ENCODE results near the gene UMODL1. TPM values are rescaled to one million over a fixed set of nuclear protein-coding genes. Genes with fewer than 3 reads are reported as not detected.

Gene UMODL1
- total and polyA plus RNA-seq, 3 experiments from 2014 or later = 0.07 TPM; not detected in 2

- H3K9me3 Mint-ChIP-seq = no peaks in the 10 kb centered on the region
- no peaks in the 10 kb centered on the region for H3K36me3 Mint-ChIP-seq
- no peak overlapping the region for H3K27ac Mint-ChIP-seq
- no peak for DNase-seq
- POLR2A ChIA-PET = no interaction called here
- no peak overlapping the region for H3K4me3 Mint-ChIP-seq
- peaks cover 0 to 3% (median 0%) of the 10 kb centered on the region in 3 donors for H3K4me1 Mint-ChIP-seq
- Histone ChIP-seq H3K27ac (ENCODE audit: low read depth, low read length) (no peak overlapping the region), H3K9me3 (ENCODE audit: low read length) (no peaks in the 10 kb centered on the region), H3K4me1 (ENCODE audit: insufficient read depth, low read length) (no peaks in the 10 kb centered on the region), H3K4me3 (ENCODE audit: low read length) (no peak overlapping the region), H3K36me3 (ENCODE audit: insufficient read depth, low read length) (no peaks in the 10 kb centered on the region), H3K27me3 (ENCODE audit: insufficient read depth, low read length, poor library complexity, severe bottlenecking) (no peaks in the 10 kb centered on the region)
- H3K27me3 Mint-ChIP-seq = peaks cover 4% of the 10 kb centered on the region in 2 donors
- CTCF ChIA-PET = interaction anchor here (1.4 kb wide), 1 partner anchor 37 kb away, joined by 3 read pairs; no protein-coding TSS in a partner anchor
These were observed 9.0 kb downstream of the UMODL1 start for GRCh38 chr21:42079939-42080787.

GRCh38 chr21:42080788-42081083, 9.6 kb downstream of the UMODL1 start:
- Mint-ChIP-seq H3K27ac (no peak overlapping the region), H3K4me1 (peaks cover 0 to 3% (median 0%) of the 10 kb centered on the region in 3 donors), H3K4me3 (no peak overlapping the region), H3K36me3 (no peaks in the 10 kb centered on the region), H3K27me3 (peaks cover 4% of the 10 kb centered on the region in 2 donors), H3K9me3 (no peaks in the 10 kb centered on the region)
- no peak overlapping the region for H3K4me3 ChIP-seq (ENCODE audit: low read length)
- CTCF ChIA-PET = interaction anchor here (1.1 to 1.4 kb wide), 2 partner anchors 28 to 36 kb away, joined by 3 read pairs; no protein-coding TSS in a partner anchor
- H3K27ac ChIP-seq (ENCODE audit: low read depth, low read length) = no peak overlapping the region
- no peak for DNase-seq
- H3K9me3 ChIP-seq (ENCODE audit: low read length) = no peaks in the 10 kb centered on the region
- no peaks in the 10 kb centered on the region for H3K27me3 ChIP-seq (ENCODE audit: insufficient read depth, low read length, poor library complexity, severe bottlenecking)
- no peaks in the 10 kb centered on the region for H3K36me3 ChIP-seq (ENCODE audit: insufficient read depth, low read length)
- no peaks in the 10 kb centered on the region for H3K4me1 ChIP-seq (ENCODE audit: insufficient read depth, low read length)
- POLR2A ChIA-PET = no interaction called here

GRCh38 chr21:42081138-42081537, 10.0 kb downstream of the UMODL1 start:
- Mint-ChIP-seq H3K9me3 (no peaks in the 10 kb centered on the region), H3K4me1 (peaks cover 0 to 3% (median 0%) of the 10 kb centered on the region in 3 donors), H3K27ac (no peak overlapping the region), H3K36me3 (no peaks in the 10 kb centered on the region), H3K4me3 (no peak overlapping the region), H3K27me3 (peaks cover 4% of the 10 kb centered on the region in 2 donors)
- H3K4me1 ChIP-seq (ENCODE audit: insufficient read depth, low read length) = no peaks in the 10 kb centered on the region
- POLR2A ChIA-PET = interaction anchor here (0.5 kb wide), 1 partner anchor 733 kb away, joined by 3 read pairs; no protein-coding TSS in a partner anchor
- H3K27me3 ChIP-seq (ENCODE audit: insufficient read depth, low read length, poor library complexity, severe bottlenecking) = no peaks in the 10 kb centered on the region
- H3K27ac ChIP-seq (ENCODE audit: low read depth, low read length) = no peak overlapping the region
- no peak for DNase-seq
- CTCF ChIA-PET = interaction anchor here (1.1 to 1.4 kb wide), 2 partner anchors 28 to 36 kb away, joined by 3 read pairs; no protein-coding TSS in a partner anchor
- no peaks in the 10 kb centered on the region for H3K36me3 ChIP-seq (ENCODE audit: insufficient read depth, low read length)
- H3K4me3 ChIP-seq (ENCODE audit: low read length) = no peak overlapping the region
- no peaks in the 10 kb centered on the region for H3K9me3 ChIP-seq (ENCODE audit: low read length)

GRCh38 chr21:42081931-42082381, 10.8 kb downstream of the UMODL1 start:
- no peaks in the 10 kb centered on the region for H3K36me3 ChIP-seq (ENCODE audit: insufficient read depth, low read length)
- POLR2A ChIA-PET = no interaction called here

GRCh38 chr21:42082501-42083360, 11.6 kb downstream of the UMODL1 start:
- H3K27me3 ChIP-seq (ENCODE audit: insufficient read depth, low read length, poor library complexity, severe bottlenecking) = no peaks in the 10 kb centered on the region
- CTCF ChIA-PET = no interaction called here
- Mint-ChIP-seq H3K36me3 (no peaks in the 10 kb centered on the region), H3K27me3 (peaks cover 4% of the 10 kb centered on the region in 2 donors), H3K9me3 (no peaks in the 10 kb centered on the region), H3K4me3 (no peak overlapping the region), H3K27ac (no peak overlapping the region), H3K4me1 (peaks cover 0 to 3% (median 0%) of the 10 kb centered on the region in 3 donors)
- DNase-seq = no peak
- H3K27ac ChIP-seq (ENCODE audit: low read depth, low read length) = no peak overlapping the region
- no peak overlapping the region for H3K4me3 ChIP-seq (ENCODE audit: low read length)
- no peaks in the 10 kb centered on the region for H3K36me3 ChIP-seq (ENCODE audit: insufficient read depth, low read length)
- H3K9me3 ChIP-seq (ENCODE audit: low read length) = no peaks in the 10 kb centered on the region
- POLR2A ChIA-PET = no interaction called here
- no peaks in the 10 kb centered on the region for H3K4me1 ChIP-seq (ENCODE audit: insufficient read depth, low read length)

More at GRCh38 chr21:42081931-42082381, 10.8 kb downstream of the UMODL1 start:
- H3K27ac ChIP-seq (ENCODE audit: low read depth, low read length) = no peak overlapping the region
- Mint-ChIP-seq H3K4me1 (peaks cover 0 to 3% (median 0%) of the 10 kb centered on the region in 3 donors), H3K36me3 (no peaks in the 10 kb centered on the region), H3K27me3 (peaks cover 4% of the 10 kb centered on the region in 2 donors), H3K4me3 (no peak overlapping the region), H3K9me3 (no peaks in the 10 kb centered on the region), H3K27ac (no peak overlapping the region)
- H3K9me3 ChIP-seq (ENCODE audit: low read length) = no peaks in the 10 kb centered on the region
- no peak for DNase-seq
- no peak overlapping the region for H3K4me3 ChIP-seq (ENCODE audit: low read length)
- H3K4me1 ChIP-seq (ENCODE audit: insufficient read depth, low read length) = no peaks in the 10 kb centered on the region
- CTCF ChIA-PET = interaction anchor here (1.1 kb wide), 1 partner anchor 27 kb away, joined by 3 read pairs; no protein-coding TSS in a partner anchor
- H3K27me3 ChIP-seq (ENCODE audit: insufficient read depth, low read length, poor library complexity, severe bottlenecking) = no peaks in the 10 kb centered on the region

GRCh38 chr21:42083361-42083690, 12.2 kb downstream of the UMODL1 start:
- Histone ChIP-seq H3K27ac (ENCODE audit: low read depth, low read length) (no peak overlapping the region), H3K27me3 (ENCODE audit: insufficient read depth, low read length, poor library complexity, severe bottlenecking) (no peaks in the 10 kb centered on the region), H3K4me3 (ENCODE audit: low read length) (no peak overlapping the region), H3K9me3 (ENCODE audit: low read length) (no peaks in the 10 kb centered on the region), H3K36me3 (ENCODE audit: insufficient read depth, low read length) (no peaks in the 10 kb centered on the region), H3K4me1 (ENCODE audit: insufficient read depth, low read length) (peaks cover 3% of the 10 kb centered on the region)
- POLR2A ChIA-PET = no interaction called here
- CTCF ChIA-PET = no interaction called here
- H3K4me3 Mint-ChIP-seq = no peak overlapping the region
- H3K27me3 Mint-ChIP-seq = peaks cover 4% of the 10 kb centered on the region in 2 donors
- no peaks in the 10 kb centered on the region for H3K36me3 Mint-ChIP-seq
- H3K4me1 Mint-ChIP-seq = no peaks in the 10 kb centered on the region
- H3K27ac Mint-ChIP-seq = no peak overlapping the region
- H3K9me3 Mint-ChIP-seq = no peaks in the 10 kb centered on the region
- DNase-seq = no peak

GRCh38 chr21:42084079-42084478, 13.0 kb downstream of the UMODL1 start:
- peaks cover 4% of the 10 kb centered on the region in 2 donors for H3K27me3 Mint-ChIP-seq
- CTCF ChIA-PET = interaction anchor here (1.3 kb wide), 1 partner anchor 12 kb away, joined by 4 read pairs; no protein-coding TSS in a partner anchor
- no peak for DNase-seq
- no peaks in the 10 kb centered on the region for H3K9me3 ChIP-seq (ENCODE audit: low read length)
- peaks cover 1 to 7% (median 6%) of the 10 kb centered on the region in 3 donors for H3K4me1 Mint-ChIP-seq
- H3K4me3 ChIP-seq (ENCODE audit: low read length) = no peak overlapping the region
- no peaks in the 10 kb centered on the region for H3K27me3 ChIP-seq (ENCODE audit: insufficient read depth, low read length, poor library complexity, severe bottlenecking)
- H3K9me3 Mint-ChIP-seq = no peaks in the 10 kb centered on the region
- H3K36me3 ChIP-seq (ENCODE audit: insufficient read depth, low read length) = no peaks in the 10 kb centered on the region
- H3K4me3 Mint-ChIP-seq = no peak overlapping the region
- no peaks in the 10 kb centered on the region for H3K36me3 Mint-ChIP-seq
- peaks cover 11% of the 10 kb centered on the region for H3K4me1 ChIP-seq (ENCODE audit: insufficient read depth, low read length)
- POLR2A ChIA-PET = no interaction called here
- H3K27ac ChIP-seq (ENCODE audit: low read depth, low read length) = no peak overlapping the region
- peak overlapping the region in 1 of 8 donors; percentile 15 for H3K27ac Mint-ChIP-seq
